HG02938 (cell line): ENCODE results near the gene NCF4.

ENCODE experiments used
- ATAC-seq: cut with Tn5 transposase; IDR thresholded peaks from one replicate; pipeline ENCODE4 v1.9.1; 2021; ENCODE audit warnings: mild to moderate bottlenecking, moderate library complexity; ENCODE audit not compliant: unreplicated experiment

Gene NCF4

DNA sequence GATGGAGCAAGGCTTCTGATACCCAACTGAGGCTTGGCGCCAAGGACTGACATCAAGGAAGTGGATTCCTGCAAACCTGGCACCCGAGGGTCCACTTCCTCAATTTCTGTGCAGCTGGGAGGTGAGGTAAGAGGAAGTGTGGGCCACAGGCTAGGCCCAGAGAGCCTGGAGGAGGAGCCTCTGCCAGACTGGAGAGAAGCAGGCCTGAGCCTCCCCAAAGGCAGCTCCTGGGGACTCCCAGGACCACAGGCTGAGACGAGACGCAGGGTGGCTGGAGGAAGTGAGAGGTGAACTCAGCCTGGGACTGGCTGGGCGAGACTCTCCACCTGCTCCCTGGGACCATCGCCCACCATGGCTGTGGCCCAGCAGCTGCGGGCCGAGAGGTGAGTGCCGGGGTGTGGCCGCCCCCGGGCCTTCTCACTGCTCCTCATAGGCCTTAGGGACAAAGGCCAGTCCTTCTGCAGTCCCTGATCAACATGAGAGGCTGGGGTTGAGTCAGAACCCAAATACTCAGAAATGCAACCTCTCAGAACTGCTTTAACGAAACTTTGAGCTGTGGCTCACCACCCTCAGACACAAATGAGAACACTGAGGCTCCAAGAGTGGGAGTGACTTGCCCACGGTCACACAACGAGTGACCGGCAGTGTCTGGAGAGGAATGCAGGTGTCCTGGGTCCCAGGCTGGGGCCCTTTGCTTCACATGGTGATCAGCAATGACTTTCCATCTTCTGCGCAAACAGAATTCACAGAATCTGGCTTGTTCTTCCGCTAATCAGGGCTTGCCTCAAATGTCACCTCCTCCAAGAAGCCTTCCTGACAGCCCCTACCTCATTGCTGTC, at the start of gene NCF4:
Gene NCF4 (plus strand): TSS at position 186 of the 839 bp plus-strand sequence. CDS start 166 bp downstream, at position 352.
- ATAC-seq = peak; percentile 62

DNA sequence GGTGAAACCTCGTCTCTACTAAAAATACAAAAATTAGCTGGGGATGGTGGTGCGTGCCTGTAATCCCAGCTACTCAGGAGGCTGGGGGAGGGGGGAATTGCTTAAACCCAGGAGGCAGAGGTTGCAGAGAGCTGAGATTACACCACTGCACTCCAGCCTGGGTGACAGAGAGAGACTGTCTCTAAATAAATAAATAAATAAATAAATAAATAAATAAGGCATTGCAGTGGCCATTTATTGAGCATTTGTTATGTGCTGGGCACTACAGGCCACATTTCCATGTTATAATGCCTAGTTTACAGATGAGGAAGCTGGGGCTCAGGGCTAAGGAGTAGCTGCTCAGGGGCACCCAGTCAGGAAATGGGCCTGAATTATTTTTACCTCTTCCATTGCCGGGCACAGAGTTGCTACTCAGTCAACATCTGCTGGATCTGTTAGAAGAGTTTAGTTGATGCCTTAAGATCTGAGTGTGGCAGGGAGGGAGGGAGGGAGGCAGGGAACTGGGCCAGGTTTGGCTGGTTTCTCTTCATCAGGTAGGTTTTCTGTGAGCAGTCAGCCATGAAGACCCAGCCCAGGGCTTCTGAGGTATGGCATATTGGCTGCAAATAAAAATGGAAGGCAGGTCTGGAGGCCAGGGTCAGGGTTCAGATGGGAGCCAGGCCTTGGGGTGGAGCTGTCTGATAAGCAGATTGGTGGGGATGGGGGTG, 49.6 kb upstream of the NCF4 start:
- ATAC-seq = no peak

DNA sequence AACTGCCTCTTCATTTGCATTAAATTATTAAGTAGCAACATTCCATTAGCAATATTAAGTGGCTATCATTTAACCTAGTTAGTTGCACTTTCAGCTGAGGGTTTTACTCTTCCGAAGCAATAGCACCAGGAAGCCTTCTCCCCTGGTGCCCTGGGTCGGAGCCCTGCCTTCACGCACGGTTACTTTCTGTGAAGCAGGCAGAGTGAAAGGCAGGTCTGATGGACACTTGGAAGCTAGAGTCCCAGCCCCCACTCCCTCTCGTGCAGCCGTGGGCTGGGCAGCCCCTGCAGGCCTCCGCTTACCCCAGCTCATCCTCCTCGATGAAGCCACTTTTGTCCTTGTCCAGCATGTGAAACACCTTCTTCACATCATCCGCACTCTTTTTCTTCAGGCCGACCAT, 46.0 kb upstream of the NCF4 start:
- no peak for ATAC-seq

DNA sequence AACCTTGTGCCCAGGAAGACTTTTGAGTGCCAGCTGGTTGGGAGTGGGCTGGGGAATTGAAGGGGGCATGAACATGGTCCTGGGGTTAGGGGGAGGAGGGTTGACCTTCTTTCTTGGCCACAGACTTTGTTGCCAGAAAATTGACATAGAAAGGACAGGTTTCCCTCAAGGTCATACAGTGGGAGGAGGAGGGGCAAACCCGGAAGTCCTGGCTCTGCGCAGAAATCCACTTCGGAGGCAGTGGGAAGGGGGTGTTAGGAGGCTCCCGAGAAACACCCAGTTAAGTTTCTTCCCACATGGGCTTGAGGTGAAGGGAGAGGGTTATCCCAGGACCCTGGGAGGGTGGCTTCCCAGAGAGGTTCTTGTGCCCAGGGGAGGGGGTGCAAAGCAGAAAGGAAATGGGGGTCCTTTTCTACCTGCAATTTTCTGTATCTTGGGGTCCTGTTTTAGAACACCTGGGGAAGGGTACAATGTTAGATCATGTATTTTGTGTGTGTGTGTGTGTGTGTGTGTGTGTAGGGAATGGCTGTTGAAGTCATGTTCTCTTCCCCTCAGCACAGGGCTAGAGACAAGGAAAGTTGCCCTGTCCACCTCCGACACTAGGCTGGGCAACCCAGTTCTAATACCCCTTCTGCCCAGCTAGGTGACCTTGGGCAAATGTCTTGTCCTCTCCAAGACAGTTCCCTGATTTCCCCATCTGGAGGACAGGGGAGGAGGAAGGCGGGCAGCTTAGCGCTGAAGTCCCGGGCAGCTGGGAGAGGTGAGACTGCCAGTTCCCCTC, 45.1 kb upstream of the NCF4 start:
- ATAC-seq = no peak

DNA sequence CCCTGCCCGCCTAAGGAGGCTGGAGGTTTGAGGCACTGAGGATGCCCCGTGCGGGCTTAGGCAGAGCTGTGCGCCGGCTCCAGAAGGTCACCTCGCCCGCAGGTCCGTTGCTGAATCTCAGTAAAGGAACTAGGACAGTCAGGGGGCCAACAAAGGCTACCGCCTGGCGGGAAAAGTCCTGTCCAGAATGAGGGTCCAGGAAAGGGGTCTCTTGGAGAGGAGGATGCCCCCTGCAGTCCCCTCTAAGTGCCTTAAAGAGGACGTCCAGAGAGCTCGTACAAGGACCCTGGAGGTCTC, 44.5 kb upstream of the NCF4 start:
- ATAC-seq = no peak

DNA sequence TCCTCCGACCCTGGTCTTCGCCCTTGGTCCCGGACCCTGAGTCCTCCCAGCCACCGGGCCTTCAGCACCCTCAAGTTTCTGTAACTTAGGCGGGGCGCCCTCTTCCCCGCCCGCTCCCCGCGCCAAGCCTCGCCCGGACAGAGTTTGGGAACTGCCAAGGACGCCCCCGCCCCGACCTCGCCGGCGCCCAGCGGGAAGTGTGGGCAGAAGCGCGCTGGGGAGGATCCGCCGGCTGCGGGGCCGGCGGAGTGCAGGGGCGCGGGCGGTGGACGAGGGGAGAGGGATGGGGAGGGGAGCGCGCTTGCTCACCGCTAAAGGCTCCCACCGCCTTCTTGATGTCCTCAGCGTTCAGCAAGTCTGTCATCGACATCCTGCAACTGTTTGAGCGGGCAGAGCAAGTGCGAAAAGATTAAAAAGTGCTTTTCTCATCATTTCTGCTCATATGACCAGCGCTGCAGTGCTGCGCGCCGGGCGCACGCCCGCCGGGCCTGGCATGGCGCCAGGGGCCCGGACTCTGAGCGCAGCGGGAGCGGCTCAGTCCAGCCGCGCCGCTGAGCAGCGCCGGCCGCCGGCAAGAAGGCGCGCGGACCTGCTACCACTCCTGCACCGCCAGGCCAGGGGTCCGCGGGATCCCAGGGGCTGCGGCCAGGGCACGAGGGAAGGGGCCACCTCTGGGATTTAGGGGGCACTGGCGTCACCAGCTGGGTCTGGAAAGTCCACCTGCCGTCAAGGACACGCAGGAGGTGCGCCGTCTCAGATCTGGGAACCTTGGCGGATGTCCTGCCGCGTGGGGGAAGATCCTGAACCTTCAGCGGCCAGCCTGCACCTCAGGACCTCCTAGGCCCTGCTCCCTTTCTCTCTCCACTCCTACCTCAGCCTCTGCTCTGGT, 43.9 kb upstream of the NCF4 start, which contains the start of gene PVALB:
Gene PVALB (minus strand): TSS at position 400 of the 889 bp plus-strand sequence. CDS start 30 bp downstream, at position 370.
- ATAC-seq = no peak

DNA sequence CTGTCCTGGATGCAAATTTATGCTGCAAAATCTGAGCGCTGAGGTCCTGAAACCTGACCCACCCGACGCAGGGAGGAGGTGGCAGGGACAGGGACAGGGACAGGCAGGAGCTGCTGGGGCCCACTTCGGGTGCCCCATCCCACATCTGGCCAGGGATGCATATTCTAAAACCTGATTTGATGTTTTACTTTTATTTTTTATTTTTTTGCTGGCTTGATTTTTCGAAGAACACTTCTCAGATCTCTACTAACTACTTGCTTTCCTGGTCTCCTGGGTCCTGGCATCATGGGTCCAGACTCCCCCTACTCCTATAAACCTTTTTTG, 43.3 kb upstream of the NCF4 start:
- ATAC-seq = no peak

DNA sequence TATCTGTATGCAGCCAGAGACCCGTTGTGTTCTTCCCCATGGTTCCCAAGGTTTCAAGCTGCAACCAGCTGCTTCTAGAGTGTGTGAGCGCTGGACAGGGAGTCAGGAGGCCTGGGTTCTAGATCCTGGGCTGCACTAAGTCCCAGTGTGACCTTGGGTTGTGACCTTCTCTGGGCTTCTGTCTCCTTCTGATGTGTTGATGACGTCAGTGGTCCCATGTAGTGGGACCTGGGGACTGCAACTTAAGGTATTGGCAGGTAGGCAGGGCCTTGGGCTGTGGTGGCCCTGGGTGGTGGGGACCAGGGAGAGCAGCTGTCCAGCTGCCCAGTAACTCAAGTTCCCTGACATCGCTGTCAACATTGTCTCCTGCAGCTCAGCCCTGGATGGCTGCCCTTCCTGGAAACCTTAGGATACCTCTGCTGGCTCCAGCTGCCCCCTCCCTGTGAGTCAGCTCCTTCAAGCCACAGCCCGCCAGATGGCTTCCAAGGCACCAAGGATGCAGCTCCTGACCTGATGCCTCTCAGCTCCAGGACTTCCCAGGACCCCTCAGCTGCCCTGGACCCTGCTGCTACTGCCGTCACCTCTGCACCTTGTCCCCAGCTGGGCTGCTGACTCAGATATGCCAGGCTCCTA, 42.7 kb upstream of the NCF4 start:
- ATAC-seq = no peak

DNA sequence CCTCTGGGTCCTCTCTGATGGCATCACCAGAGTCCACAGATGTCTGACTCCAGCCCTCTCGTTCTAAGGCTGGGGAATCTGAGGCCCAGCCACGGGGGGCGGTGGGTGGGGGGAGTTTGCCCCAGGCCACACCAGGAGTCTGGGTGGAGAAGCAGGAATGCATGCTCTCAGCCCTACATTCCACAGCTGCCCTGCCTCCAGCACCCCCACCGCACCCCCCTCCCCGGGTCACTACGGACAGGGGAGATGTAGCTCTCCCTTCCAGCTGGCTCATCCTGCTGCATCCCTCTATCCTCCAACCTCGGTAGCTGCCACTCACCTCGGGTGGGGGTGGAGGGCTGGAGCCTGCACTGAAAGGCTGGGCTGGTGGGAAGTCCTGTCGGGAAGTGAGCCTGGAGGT, 41.7 kb upstream of the NCF4 start:
- no peak for ATAC-seq

DNA sequence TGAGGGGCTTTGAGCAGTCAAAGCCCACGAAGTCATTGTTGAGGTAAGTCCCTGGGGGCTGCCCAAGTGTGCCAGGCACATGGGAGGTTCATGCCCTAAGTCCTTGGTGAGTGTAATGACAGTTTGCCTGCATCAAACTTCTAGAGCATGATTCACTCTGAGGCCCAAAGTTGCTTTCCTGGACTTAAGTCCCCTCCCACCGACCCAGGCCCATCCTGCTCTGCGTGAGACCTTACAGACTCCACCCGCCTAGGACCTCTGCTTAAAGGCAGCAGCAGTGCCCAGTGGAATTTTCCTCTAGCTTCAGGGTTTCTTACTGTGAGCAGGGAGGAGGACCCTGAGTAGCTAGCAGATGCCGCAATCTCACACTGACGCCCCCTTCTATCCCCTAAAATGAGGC, 38.2 kb upstream of the NCF4 start:
- ATAC-seq = no peak

DNA sequence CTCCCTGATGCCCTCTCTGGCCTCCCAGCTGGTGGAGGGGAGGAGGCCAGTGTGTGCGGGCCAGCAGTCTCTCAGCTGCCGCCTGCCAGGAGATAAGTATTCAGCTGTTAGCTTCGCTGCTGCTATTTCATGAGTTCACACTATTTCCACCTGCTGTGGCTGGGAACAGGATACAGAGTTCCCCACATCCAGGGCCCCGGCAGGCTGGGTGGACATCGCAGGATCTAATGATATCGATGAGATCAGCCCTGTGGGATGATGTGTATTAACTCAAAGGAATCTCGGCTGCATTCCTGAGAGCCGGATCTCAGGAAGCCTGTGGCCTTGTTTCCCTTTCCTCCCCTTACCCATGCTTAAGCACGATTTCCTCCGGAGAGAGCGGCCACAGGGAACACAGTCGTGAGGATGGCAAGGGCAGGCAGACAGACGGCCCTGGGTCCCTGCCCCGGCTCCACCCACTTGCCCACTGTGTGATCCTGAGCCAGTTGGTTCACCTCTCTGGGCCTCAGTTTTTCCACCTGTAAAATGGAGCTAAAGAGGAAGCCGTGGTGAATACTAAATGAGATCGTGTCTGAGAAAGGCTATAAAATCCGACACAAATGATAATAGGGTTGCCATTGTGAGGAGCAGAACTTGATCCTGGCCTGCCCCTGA, 37.5 kb upstream of the NCF4 start:
- ATAC-seq = no peak

DNA sequence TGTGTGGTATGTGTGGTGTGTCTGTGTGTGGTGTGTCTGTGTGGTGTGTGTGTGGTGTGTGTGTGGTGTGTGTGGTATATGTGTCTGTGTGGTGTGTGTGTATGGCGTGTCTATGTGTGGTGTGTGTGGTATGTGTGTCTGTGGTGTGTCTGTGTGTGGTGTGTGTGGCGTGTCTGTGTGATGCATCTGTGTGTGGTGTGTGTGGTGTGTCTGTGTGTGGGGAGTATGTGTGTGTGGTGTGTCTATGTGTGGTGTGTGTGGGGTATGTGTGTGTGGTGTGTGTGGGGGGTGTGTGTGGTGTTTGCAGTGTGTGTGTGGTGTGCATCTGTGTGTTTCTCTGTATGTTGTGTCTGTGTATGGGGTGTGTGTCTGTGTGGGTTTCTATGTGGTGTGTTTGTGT, 36.2 kb upstream of the NCF4 start:
- no peak for ATAC-seq

DNA sequence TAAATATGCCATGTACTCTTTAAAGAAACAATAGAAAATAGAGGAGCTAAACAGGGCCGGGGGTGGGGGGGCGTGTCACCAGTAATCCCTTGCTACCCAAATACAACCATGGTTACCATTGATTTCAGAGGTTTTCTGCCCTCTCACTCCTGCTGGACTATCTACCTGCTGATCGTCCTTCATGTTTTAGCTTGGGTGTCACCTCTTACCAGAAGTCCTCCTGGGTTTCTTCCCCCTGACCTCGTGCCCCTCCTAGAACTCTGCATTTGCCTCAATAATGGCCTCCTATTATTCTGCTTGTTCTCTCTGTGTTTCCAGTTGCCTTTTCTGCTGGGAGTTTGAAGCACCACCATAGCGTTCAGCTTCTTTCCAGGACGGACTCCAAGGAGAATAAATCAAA, 34.5 kb upstream of the NCF4 start:
- ATAC-seq = no peak

DNA sequence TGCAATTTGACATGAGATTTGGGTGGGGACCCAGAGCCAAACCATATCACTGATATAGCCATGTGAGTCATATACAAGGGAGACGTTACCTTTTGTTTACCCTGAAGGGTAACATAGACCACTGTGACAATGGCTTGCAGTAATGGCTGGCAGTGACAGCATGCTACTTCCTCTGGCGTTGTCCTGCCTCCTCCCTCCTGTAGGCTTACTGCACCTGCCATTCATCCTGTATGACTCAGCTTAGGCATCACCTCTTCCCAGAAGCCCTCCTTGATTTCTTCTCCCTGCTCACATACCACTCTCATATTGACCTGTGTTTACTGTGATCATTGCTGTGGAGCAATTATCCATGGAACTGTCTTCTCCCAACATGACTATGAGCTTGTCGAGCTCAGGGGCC, 32.0 kb upstream of the NCF4 start:
- ATAC-seq = no peak

DNA sequence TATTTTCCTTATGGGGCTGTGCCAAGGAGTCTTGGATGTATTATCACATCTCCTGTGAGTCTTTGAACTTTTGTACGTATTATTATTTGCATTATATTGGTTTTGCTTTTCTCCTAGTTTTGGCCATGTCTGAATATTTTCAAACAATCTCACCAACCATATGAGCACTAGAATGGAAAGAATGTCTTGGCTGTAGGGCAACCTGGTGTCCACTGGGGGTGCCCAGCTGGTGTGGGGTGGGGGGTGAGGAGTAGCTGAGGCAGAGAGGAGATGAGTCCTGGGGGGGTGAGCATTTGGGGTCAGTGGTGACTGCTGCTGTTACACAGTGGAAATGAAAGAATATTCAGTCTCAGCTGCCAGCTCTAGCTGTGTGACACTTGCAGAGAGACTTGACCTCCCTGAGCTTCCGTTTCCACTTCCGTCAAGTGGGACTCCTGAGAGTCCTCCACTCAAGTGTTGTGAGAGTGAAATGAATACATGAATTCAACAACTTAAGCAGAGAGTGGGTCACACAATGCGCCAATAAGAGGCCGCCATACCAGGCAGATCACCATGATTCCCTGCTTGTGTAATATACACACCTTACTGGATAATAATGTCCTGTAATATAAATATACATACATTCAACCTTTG, 31.3 kb upstream of the NCF4 start:
- ATAC-seq = no peak

DNA sequence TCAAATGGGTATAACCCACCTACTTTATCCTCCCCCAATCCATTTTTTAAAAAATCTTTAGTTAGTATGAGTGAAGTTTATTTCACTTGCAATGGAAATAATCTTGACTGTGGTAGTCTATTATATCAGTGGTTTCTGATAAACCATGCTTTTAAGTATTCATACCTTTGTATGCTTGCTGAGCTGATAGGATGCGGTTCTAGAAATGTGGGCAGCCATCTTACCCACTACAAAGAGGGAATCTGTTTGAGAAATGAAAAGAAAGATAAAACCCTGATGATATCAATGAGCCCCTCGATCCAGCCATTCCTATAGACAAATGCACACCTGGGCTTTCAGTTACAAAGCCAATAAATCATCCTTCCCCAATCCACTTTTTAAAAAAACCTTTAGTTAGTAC, 30.2 kb upstream of the NCF4 start:
- no peak for ATAC-seq

DNA sequence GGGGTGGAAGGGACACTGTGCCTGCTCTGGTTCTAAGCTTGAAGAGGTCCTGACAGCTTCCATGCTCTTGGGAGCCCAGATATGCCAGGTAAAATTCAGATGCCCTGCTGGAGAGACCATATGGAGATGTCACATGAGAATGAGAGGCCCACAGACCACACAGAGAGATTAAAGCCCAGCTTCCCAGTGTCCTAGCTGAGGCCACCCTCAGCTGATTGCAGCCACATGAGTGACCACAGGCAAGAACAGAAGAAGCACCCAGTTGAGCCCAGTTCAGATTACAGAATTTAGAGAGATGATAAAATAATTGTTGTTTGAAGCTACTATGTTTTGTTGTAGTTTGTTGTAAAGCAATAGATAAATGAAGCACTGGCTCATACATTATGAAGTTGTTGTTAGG, 29.6 kb upstream of the NCF4 start:
- no peak for ATAC-seq

DNA sequence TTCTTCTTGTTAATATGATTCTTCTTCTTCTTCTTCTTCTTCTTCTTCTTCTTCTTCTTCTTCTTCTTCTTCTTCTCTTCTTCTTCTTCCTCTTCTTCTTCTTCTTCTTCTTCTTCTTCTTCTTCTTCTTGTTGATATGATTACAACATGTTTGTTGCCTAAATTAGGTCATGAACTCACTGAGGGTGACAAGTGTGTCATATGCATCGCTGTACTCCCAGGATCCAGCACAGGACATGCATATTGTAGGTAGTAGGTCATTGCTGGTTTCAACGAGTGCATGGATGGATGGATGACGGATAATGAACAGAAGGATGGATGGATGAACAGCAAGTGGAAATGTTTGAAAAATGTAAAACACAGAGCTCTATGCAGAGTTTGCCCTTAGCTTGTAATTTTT, 29.1 kb upstream of the NCF4 start:
- ATAC-seq = no peak

DNA sequence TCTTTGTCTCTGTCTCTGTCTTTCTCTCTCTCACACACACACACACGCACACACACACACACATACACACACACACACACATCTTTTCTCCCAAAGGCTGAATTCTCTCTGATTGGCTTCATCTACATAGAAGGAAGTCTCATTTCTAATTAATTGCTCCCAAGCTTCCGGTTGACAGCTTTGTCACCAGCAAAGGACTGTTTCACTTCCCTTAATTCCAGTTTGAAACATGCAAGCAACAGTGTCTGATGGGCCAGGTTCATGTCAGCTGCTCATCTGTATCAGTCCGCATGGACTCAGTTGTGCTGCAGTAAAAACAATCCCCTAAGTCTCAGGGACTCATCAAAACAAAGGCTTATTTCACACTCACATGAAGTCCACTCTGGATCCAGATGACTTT, 27.7 kb upstream of the NCF4 start:
- ATAC-seq = no peak
